SIG-M5 treated with dmso at 0.1 percent for 504 hours (cell line): Measurements from ENCODE around the gene MYOF.

ENCODE experiments used
- DNase-seq: peaks from one replicate; lab custom pipeline; 2025; ENCODE audit not compliant: unreplicated experiment; lab: John Stamatoyannopoulos, UW

Gene MYOF

GRCh38 chr10:93266858-93267257 is 215.3 kb downstream of the MYOF start:
- no peak for DNase-seq

GRCh38 chr10:93261961-93262610 is 220.0 kb downstream of the MYOF start:
- DNase-seq: no peak

- no peak for DNase-seq
Measured at GRCh38 chr10:93261089-93261488, 221.0 kb downstream of the MYOF start.

- no peak for DNase-seq
Measured at GRCh38 chr10:93259126-93259525, 223.0 kb downstream of the MYOF start.
